SK-N-SH (cell line): ENCODE data around the gene RPS6KA2.

Experiments used
- CTCF ChIP-seq: fragments of 200-600 bp; sonication (generic); IDR thresholded peaks from 2 replicates; pipeline ENCODE4 v1.6.1; 2017; ENCODE audit warnings: antibody characterized with exemption, mild to moderate bottlenecking, moderate library complexity
- EP300 ChIP-seq, 2 experiments: IDR thresholded peaks; 2 replicates each; pipeline versions ENCODE4 v1.4.0 to v1.6.1; 2012; ENCODE audit warnings: borderline replicate concordance in 1 of 2, low read depth in 1 of 2, low read length in 1 of 2
- EZH2phosphoT487 ChIP-seq: fragments of 200-600 bp; sonication (generic); IDR thresholded peaks from 2 replicates; pipeline ENCODE4 v1.6.1; 2017; ENCODE audit warnings: low read depth, mixed run types, mild to moderate bottlenecking, antibody characterized with exemption, moderate library complexity, borderline replicate concordance
- FOXM1 ChIP-seq: IDR thresholded peaks from 2 replicates; pipeline ENCODE4 v1.4.0; 2012; ENCODE audit warnings: low read depth, mild to moderate bottlenecking
- GABPA ChIP-seq: IDR thresholded peaks from 2 replicates; pipeline ENCODE4 v1.4.0; 2012; ENCODE audit warnings: low read depth, mild to moderate bottlenecking
- MXI1 ChIP-seq: IDR thresholded peaks from 2 replicates; pipeline ENCODE4 v1.6.1; 2012; ENCODE audit warnings: mild to moderate bottlenecking, low read depth, low read length, improper control_type of control experiment
- NRF1 ChIP-seq: IDR thresholded peaks from 2 replicates; pipeline ENCODE4 v1.6.1; 2012; ENCODE audit warnings: low read depth, mild to moderate bottlenecking, low read length
- POLR2AphosphoS5 ChIP-seq: IDR thresholded peaks from 2 replicates; pipeline ENCODE4 v1.6.1; 2012; ENCODE audit warnings: low read depth, low read length
- RAD21 ChIP-seq: IDR thresholded peaks from 2 replicates; pipeline ENCODE4 v1.6.1; 2012; ENCODE audit warnings: mild to moderate bottlenecking, low read length
- RFX5 ChIP-seq: IDR thresholded peaks from 2 replicates; pipeline ENCODE4 v1.6.1; 2012; ENCODE audit warnings: mild to moderate bottlenecking, improper control_type of control experiment, low read length
- TF ChIP-seq, protein P1 (sequence below): IDR thresholded peaks from 2 replicates; pipeline ENCODE4; 2012
- TF ChIP-seq, protein P2 (sequence below): fragments of 150-350 bp; IDR thresholded peaks from 2 replicates; pipeline ENCODE4 v1.6.1; 2017; ENCODE audit warnings: antibody characterized with exemption, low read length, low read depth, borderline replicate concordance

DNA sequence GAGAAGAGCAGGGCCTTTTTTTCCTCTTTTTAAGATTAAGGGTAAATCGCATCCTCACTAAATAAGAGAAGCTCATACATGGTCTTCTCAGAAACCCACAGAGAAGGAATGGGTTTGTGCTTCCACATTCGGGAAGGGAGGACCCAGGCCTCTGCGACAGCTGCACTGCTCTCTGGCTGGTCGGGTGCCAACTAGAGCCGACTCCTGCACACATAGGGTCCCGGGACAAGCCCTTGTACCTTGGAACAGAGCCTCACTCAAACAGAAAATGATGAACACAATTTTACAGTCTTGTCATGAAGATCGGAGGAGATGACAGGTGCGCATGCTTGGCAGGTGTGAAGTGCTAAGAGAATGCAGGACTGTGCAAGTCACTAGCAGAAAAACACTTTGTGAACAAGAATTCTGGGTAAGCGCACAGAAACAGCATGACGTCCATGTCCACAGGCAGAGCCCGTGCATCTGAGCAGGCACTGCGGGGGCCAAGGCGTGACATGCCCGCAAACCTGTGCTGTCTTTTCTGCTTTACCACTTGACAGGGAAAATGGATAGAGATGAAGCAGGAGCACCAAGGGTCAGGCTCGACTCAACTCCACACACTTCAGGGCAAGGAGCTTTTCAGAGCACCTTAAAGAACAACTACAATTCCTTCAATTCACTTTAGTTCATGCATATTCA lies 143.3 kb downstream of the RPS6KA2 start:
- TF ChIP-seq CTCF (no peak), NRF1 (no peak), POLR2AphosphoS5 (no peak), GABPA (no peak), RAD21 (no peak), FOXM1 (no peak), EZH2phosphoT487 (no peak), EP300 (IDR thresholded peaks at IDR 0.05; ENCODE audit: borderline replicate concordance in 1 of 2, low read depth in 1 of 2, low read length in 1 of 2) (no peak), MXI1 (no peak), RFX5 (no peak)
- TF ChIP-seq, protein P1, sequence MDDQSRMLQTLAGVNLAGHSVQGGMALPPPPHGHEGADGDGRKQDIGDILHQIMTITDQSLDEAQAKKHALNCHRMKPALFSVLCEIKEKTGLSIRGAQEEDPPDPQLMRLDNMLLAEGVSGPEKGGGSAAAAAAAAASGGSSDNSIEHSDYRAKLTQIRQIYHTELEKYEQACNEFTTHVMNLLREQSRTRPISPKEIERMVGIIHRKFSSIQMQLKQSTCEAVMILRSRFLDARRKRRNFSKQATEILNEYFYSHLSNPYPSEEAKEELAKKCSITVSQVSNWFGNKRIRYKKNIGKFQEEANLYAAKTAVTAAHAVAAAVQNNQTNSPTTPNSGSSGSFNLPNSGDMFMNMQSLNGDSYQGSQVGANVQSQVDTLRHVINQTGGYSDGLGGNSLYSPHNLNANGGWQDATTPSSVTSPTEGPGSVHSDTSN: no peak
- TF ChIP-seq, protein P2, sequence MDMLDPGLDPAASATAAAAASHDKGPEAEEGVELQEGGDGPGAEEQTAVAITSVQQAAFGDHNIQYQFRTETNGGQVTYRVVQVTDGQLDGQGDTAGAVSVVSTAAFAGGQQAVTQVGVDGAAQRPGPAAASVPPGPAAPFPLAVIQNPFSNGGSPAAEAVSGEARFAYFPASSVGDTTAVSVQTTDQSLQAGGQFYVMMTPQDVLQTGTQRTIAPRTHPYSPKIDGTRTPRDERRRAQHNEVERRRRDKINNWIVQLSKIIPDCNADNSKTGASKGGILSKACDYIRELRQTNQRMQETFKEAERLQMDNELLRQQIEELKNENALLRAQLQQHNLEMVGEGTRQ: no peak
